Endothelial cell of umbilical vein (primary cell): Measurements from ENCODE around the gene MOBP. TPM values are rescaled to one million over a fixed set of nuclear protein-coding genes. Genes with fewer than 3 reads are reported as not detected.

Source experiments
- BruUV-seq: library from RNA; stranded (reverse); fragments of 400-500 nt; replicated peaks from 2 replicates; lab custom pipeline; 2021; lab: Mats Ljungman, UMichigan
- CTCF ChIA-PET: fragments of 300-600, 350-600 bp; sonication (Branson Sonifier 250); formaldehyde crosslinking; loops from one replicate; lab custom pipeline; 2021; ENCODE audit warnings: antibody characterized with exemption, inconsistent platforms; lab: Charles Lee
- POLR2A ChIA-PET: fragments of 300-600, 350-600 bp; sonication (Branson Sonifier 250); formaldehyde crosslinking; loops from one replicate; lab custom pipeline; 2021; ENCODE audit warnings: antibody characterized with exemption, inconsistent platforms; lab: Charles Lee
- DNase-seq: peaks from one replicate; pipeline ENCODE4 v3.0.0-alpha.2; 2011; ENCODE audit warnings: low read depth, low spot score
- FAIRE-seq: peaks from 2 replicates; lab custom pipeline; 2011; peaks lifted over from hg19 to GRCh38; lab: Jason Lieb, UNC
- H2AFZ ChIP-seq: 2 replicates; pipeline ENCODE4 v1.6.0; 2012; ENCODE audit warnings: low read depth, low read length, control low read depth, inconsistent platforms
- H3K27ac ChIP-seq: 2 replicates; pipeline ENCODE4 v1.5.1; 2011; ENCODE audit warnings: low read depth, mild to moderate bottlenecking, control low read depth, low read length, moderate library complexity; ENCODE audit not compliant: insufficient read depth
- H3K27me3 ChIP-seq, 2 experiments: 2 replicates each; pipeline versions ENCODE4 v1.6.0 to v1.6.1; 2011; ENCODE audit warnings: low read length in 2 of 2, mixed read lengths in 1 of 2; ENCODE audit not compliant: control insufficient read depth in 2 of 2, insufficient read depth in 2 of 2
- H3K36me3 ChIP-seq, 2 experiments: 2 replicates in 1 of 2; 3 replicates in 1 of 2; pipeline ENCODE4 v1.5.1; 2011; ENCODE audit warnings: low read length in 2 of 2, mild to moderate bottlenecking in 1 of 2, moderate library complexity in 1 of 2; ENCODE audit not compliant: control insufficient read depth in 2 of 2, insufficient read depth in 2 of 2; ENCODE audit errors: extremely low read depth in 1 of 2
- H3K4me1 ChIP-seq: 3 replicates; pipeline ENCODE4 v1.5.1; 2011; ENCODE audit warnings: mild to moderate bottlenecking, low read length; ENCODE audit not compliant: control insufficient read depth, insufficient read depth; ENCODE audit errors: extremely low read depth
- H3K4me2 ChIP-seq: 2 replicates; pipeline ENCODE4 v1.6.1; 2011; ENCODE audit warnings: low read length, control low read depth, mixed read lengths; ENCODE audit not compliant: insufficient read depth
- H3K4me3 ChIP-seq, 3 experiments: fragments of 200-600 bp in 1 of 3; sonication (generic), shearing (Covaris generic) in 1 of 3; replicated peaks in 1 of 3; 2 replicates each; pipeline ENCODE4 v1.5.1; 2011 to 2016; ENCODE audit warnings: control low read depth in 3 of 3, low read length in 3 of 3, mild to moderate bottlenecking in 2 of 3, inconsistent platforms in 1 of 3, low read depth in 1 of 3, moderate library complexity in 1 of 3; ENCODE audit not compliant: insufficient read depth in 1 of 3
- H3K79me2 ChIP-seq: 2 replicates; pipeline ENCODE4 v1.6.0; 2012; ENCODE audit warnings: low read length, inconsistent platforms; ENCODE audit not compliant: control insufficient read depth, insufficient read depth
- H3K9ac ChIP-seq: replicated peaks from 2 replicates; pipeline ENCODE3; 2011; ENCODE audit warnings: low read length, control low read depth; ENCODE audit not compliant: insufficient read depth; ENCODE audit errors: extremely low read depth
- H3K9me1 ChIP-seq: replicated peaks from 3 replicates; pipeline ENCODE4 v1.6.0; 2011; ENCODE audit warnings: mild to moderate bottlenecking, low read length; ENCODE audit not compliant: control insufficient read depth, insufficient read depth; ENCODE audit errors: extremely low read depth
- H3K9me3 ChIP-seq: replicated peaks from 2 replicates; pipeline ENCODE4 v1.5.1; 2012; ENCODE audit warnings: low read length, inconsistent platforms; ENCODE audit not compliant: control insufficient read depth, insufficient read depth
- H4K20me1 ChIP-seq: replicated peaks from 2 replicates; pipeline ENCODE3; 2011; ENCODE audit warnings: mild to moderate bottlenecking, low read length; ENCODE audit not compliant: control insufficient read depth, insufficient read depth; ENCODE audit errors: extremely low read depth
- EZH2 ChIP-seq: IDR thresholded peaks from 2 replicates; pipeline ENCODE4 v1.6.1; 2012; ENCODE audit warnings: borderline replicate concordance, low read depth, mild to moderate bottlenecking, moderate library complexity, low read length, inconsistent platforms; ENCODE audit not compliant: severe bottlenecking
- FOS ChIP-seq: IDR thresholded peaks from 2 replicates; pipeline ENCODE4 v1.6.1; 2011; ENCODE audit warnings: mild to moderate bottlenecking, low read length, moderate library complexity, borderline replicate concordance; ENCODE audit not compliant: insufficient read depth
- GATA2 ChIP-seq: IDR thresholded peaks from 2 replicates; pipeline ENCODE4 v1.7.0; 2011; ENCODE audit warnings: low read depth, mild to moderate bottlenecking, moderate library complexity, mixed read lengths, low read length; ENCODE audit not compliant: insufficient read length, insufficient read depth
- JUN ChIP-seq: IDR thresholded peaks from 2 replicates; pipeline ENCODE4 v1.6.1; 2011; ENCODE audit warnings: borderline replicate concordance, low read depth; ENCODE audit not compliant: insufficient read length, insufficient read depth
- MYC ChIP-seq: IDR thresholded peaks from one replicate; pipeline ENCODE4 v1.6.1; 2011; ENCODE audit warnings: mild to moderate bottlenecking, low read depth, low read length
- POLR2A ChIP-seq: IDR thresholded peaks from 2 replicates; pipeline ENCODE4 v1.6.1; 2012; ENCODE audit warnings: low read depth, mild to moderate bottlenecking, control low read depth, low read length
- POLR2AphosphoS5 ChIP-seq: IDR thresholded peaks from 2 replicates; pipeline ENCODE4 v1.6.1; 2012; ENCODE audit warnings: low read depth, mild to moderate bottlenecking, control low read depth, low read length, moderate library complexity; ENCODE audit not compliant: insufficient read depth
- dilution Hi-C: fragments of 300-500 bp; cut with MboI; formaldehyde crosslinking; loops from one replicate; pipeline ENCODE4 v1.15.0; 2019; ENCODE audit warnings: low sequenced_read_pairs; ENCODE audit not compliant: extremely low pct_ligation_motif_present
- intact Hi-C: fragments of 100-400 bp; cut with micrococcal nuclease; formaldehyde crosslinking; loops from one replicate; pipeline ENCODE4 v1.10.0; 2022
- polyA plus RNA-seq, 4 experiments: library from polyadenylated mRNA; depleted of rRNA in 3 of 4; stranded (reverse) in 3 of 4; unstranded in 1 of 4; fragments of >200 nt; gene quantifications; 2 replicates each; pipeline versions ENCODE4 v1.2.1 to v1.2.3, GENCODE V29; 2011 to 2012; ENCODE audit warnings: missing spikeins in 1 of 4
- total RNA-seq: library from RNA; stranded (reverse); gene quantifications from 2 replicates; pipeline ENCODE4 v1.2.3, GENCODE V29; 2021
- TF ChIP-seq, protein P1 (sequence below), 2 donors: IDR thresholded peaks; 1 replicate in 1 of 2; 2 replicates in 1 of 2; pipeline ENCODE4 v1.5.1; 2011; ENCODE audit warnings: low read length in 2 of 2, mild to moderate bottlenecking in 2 of 2, moderate library complexity in 2 of 2, control low read depth in 1 of 2, inconsistent platforms in 1 of 2, low read depth in 1 of 2; ENCODE audit not compliant: insufficient read depth in 1 of 2; ENCODE audit errors: extremely low read depth in 1 of 2
- TF ChIP-seq, protein P2 (sequence below): IDR thresholded peaks from 2 replicates; pipeline ENCODE4 v1.6.1; 2011; ENCODE audit not compliant: insufficient read depth, insufficient read length

The MOBP gene
- total and polyA plus RNA-seq, 2 donors (not counting 3 experiments of a cell fraction or from before 2014, with no cell fraction given): 2.0 to 2.3 TPM

DNA sequence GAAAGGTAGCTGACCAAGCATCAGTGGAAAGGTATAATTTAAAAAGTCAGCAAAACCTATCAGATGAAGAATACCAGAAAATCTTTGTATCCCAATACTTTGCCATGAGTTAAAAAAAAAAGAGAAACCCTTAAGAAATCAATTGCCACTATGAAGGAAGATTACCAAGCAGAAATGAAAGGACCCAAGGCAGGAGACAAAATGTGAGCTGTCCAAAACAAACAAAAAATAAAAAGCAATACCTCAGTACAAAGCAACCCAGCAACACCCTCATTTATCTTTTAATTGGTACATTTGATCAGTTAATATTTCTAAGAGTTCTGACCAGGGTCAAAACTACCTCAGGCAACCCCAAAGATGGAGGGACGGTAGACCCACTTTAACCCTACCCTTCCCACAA lies 65.3 kb downstream of the MOBP start:
- H3K4me1 ChIP-seq: peaks cover 27% of the 10 kb centered on the region
- H3K79me2 ChIP-seq: no peaks in the 10 kb centered on the region
- CTCF ChIA-PET: interaction anchor here (0.8 to 2.6 kb wide), 6 partner anchors 9 to 776 kb away, joined by 3 to 21 read pairs (median 6); no protein-coding TSS in a partner anchor
- H3K4me2 ChIP-seq: peak overlapping the region; percentile 65
- H3K27ac ChIP-seq: peak overlapping the region; percentile 84
- FAIRE-seq (no peak), DNase-seq (peak; percentile 55)
- H3K9me1 ChIP-seq: no peaks in the 10 kb centered on the region
- H3K27me3 ChIP-seq: no peaks in the 10 kb centered on the region
- POLR2A ChIA-PET: no interaction called here
- TF ChIP-seq, protein P1, sequence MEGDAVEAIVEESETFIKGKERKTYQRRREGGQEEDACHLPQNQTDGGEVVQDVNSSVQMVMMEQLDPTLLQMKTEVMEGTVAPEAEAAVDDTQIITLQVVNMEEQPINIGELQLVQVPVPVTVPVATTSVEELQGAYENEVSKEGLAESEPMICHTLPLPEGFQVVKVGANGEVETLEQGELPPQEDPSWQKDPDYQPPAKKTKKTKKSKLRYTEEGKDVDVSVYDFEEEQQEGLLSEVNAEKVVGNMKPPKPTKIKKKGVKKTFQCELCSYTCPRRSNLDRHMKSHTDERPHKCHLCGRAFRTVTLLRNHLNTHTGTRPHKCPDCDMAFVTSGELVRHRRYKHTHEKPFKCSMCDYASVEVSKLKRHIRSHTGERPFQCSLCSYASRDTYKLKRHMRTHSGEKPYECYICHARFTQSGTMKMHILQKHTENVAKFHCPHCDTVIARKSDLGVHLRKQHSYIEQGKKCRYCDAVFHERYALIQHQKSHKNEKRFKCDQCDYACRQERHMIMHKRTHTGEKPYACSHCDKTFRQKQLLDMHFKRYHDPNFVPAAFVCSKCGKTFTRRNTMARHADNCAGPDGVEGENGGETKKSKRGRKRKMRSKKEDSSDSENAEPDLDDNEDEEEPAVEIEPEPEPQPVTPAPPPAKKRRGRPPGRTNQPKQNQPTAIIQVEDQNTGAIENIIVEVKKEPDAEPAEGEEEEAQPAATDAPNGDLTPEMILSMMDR (IDR thresholded peaks at IDR 0.05; ENCODE audit: extremely low read depth in 1 of 2, insufficient read depth in 1 of 2, low read depth in 1 of 2, low read length in 2 of 2): no peak
- no peak for TF ChIP-seq MYC
- TF ChIP-seq POLR2A: no peak
- TF ChIP-seq GATA2: no peak
- no peak for TF ChIP-seq JUN
- TF ChIP-seq FOS: no peak
- no peak for TF ChIP-seq POLR2AphosphoS5
- TF ChIP-seq, protein P2, sequence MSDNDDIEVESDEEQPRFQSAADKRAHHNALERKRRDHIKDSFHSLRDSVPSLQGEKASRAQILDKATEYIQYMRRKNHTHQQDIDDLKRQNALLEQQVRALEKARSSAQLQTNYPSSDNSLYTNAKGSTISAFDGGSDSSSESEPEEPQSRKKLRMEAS: no peak
- no peak for TF ChIP-seq EZH2
- BruUV-seq: TSS peak; percentile 28
- no peaks in the 10 kb centered on the region for H3K9me3 ChIP-seq
- intact Hi-C loops (loop anchor here (2.0 to 10.0 kb wide), 5 partner anchors 34 to 972 kb away; partner anchors contain the start of genes EIF1B and ZNF620), dilution Hi-C loops (no loop called here)
- H2AFZ ChIP-seq: no peak overlapping the region
- no peaks in the 10 kb centered on the region for H4K20me1 ChIP-seq
- H3K36me3 ChIP-seq: no peaks in the 10 kb centered on the region
- no peak overlapping the region for H3K9ac ChIP-seq
- no peak overlapping the region for H3K4me3 ChIP-seq
